ENCODE results near the gene DCD.

Gene DCD

DNA sequence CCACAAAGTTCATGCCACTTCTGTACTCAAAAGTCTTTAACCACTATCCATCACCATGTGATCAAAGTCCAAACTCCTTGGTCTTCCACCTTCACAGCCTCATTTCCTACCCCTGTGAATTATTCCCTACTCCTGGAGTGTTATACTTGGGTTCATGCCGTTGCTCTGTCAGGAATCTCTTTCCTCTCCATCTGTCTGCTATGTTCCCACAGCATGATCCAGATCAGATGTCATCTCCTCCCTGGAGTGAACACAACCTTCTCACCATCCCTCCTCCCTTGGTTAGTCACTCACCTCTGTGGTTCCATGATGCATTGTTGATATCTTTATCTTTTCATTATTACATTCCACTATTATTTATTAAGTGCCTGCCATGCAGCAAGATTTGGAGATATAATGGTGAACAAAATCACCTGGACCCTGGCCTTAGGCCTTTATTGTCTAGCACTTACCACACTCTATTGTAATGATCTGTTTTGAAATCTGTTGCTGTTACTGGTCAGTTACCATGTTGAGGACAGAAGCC lies 35.9 kb downstream of the DCD start:
- Histone ChIP-seq H3K9me3 (ENCODE audit: low read length) (no peaks in the 10 kb centered on the region), H3K9ac (ENCODE audit: low read length) (no peak overlapping the region), H4K20me1 (ENCODE audit: insufficient read depth, low read length) (no peaks in the 10 kb centered on the region), H3K4me3 (ENCODE audit: low read depth, low read length, poor library complexity, severe bottlenecking) (no peak overlapping the region), H2AFZ (ENCODE audit: low read length) (no peak overlapping the region), H3K4me2 (ENCODE audit: low read length) (no peak overlapping the region), H3K4me1 (ENCODE audit: insufficient read depth, low read length, severe bottlenecking) (no peaks in the 10 kb centered on the region), H3F3A (ENCODE audit: insufficient read depth, low read length) (no peaks in the 10 kb centered on the region), H3K9me2 (ENCODE audit: low read depth, low read length) (no peaks in the 10 kb centered on the region), H3K27ac (ENCODE audit: low read depth, low read length, poor library complexity, severe bottlenecking) (no peak overlapping the region), H3K79me2 (ENCODE audit: insufficient read depth, low read length) (no peaks in the 10 kb centered on the region), H3K27me3 (ENCODE audit: insufficient read depth, low read length) (peaks cover 3% of the 10 kb centered on the region; the same call in 1 of the 2 replicates), H3K36me3 (ENCODE audit: insufficient read depth, low read length) (no peaks in the 10 kb centered on the region)
- no peak for TF ChIP-seq EZH2 (IDR thresholded peaks at IDR 0.05; ENCODE audit: borderline replicate concordance, low read length)
- TF ChIP-seq, protein P1, sequence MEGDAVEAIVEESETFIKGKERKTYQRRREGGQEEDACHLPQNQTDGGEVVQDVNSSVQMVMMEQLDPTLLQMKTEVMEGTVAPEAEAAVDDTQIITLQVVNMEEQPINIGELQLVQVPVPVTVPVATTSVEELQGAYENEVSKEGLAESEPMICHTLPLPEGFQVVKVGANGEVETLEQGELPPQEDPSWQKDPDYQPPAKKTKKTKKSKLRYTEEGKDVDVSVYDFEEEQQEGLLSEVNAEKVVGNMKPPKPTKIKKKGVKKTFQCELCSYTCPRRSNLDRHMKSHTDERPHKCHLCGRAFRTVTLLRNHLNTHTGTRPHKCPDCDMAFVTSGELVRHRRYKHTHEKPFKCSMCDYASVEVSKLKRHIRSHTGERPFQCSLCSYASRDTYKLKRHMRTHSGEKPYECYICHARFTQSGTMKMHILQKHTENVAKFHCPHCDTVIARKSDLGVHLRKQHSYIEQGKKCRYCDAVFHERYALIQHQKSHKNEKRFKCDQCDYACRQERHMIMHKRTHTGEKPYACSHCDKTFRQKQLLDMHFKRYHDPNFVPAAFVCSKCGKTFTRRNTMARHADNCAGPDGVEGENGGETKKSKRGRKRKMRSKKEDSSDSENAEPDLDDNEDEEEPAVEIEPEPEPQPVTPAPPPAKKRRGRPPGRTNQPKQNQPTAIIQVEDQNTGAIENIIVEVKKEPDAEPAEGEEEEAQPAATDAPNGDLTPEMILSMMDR (IDR thresholded peaks at IDR 0.05; ENCODE audit: low read length), result no peak

DNA sequence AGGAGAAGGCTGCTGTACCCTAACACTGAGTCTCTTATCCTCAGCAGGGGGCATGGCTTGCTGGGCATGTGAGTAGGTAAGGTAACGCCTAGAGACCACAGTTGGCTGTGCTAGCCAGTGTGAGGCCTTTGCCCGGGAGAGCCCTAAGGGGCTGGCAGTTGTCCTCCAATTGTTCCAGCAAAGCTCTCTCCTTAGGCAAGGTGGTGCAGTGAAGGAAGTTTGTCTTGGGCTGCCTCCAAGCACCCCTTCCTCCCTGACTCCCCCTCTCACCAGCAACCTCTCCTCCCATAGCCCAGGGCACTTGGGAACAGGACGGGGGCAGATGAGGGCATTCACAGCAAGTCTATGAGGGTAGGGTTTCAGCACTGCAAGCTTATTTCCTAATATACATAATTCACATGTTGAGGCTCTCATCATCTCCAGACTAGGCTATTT lies 36.4 kb downstream of the DCD start:
- no peaks in the 10 kb centered on the region for H4K20me1 ChIP-seq (ENCODE audit: insufficient read depth, low read length)
- TF ChIP-seq EZH2 (IDR thresholded peaks at IDR 0.05; ENCODE audit: borderline replicate concordance, low read length), result no peak
- TF ChIP-seq, protein P1 (IDR thresholded peaks at IDR 0.05; ENCODE audit: low read length), result no peak
- H2AFZ ChIP-seq (ENCODE audit: low read length), result no peak overlapping the region
- H3K4me1 ChIP-seq (ENCODE audit: insufficient read depth, low read length, severe bottlenecking), result no peaks in the 10 kb centered on the region
- no peak overlapping the region for H3K4me2 ChIP-seq (ENCODE audit: low read length)
- no peaks in the 10 kb centered on the region for H3K9me2 ChIP-seq (ENCODE audit: low read depth, low read length)
- H3F3A ChIP-seq (ENCODE audit: insufficient read depth, low read length), result no peaks in the 10 kb centered on the region
- H3K9ac ChIP-seq (ENCODE audit: low read length), result no peak overlapping the region
- H3K27ac ChIP-seq (ENCODE audit: low read depth, low read length, poor library complexity, severe bottlenecking), result no peak overlapping the region
- no peaks in the 10 kb centered on the region for H3K79me2 ChIP-seq (ENCODE audit: insufficient read depth, low read length)
- H3K9me3 ChIP-seq (ENCODE audit: low read length), result no peaks in the 10 kb centered on the region
- peaks cover 3% of the 10 kb centered on the region; the same call in 1 of the 2 replicates for H3K27me3 ChIP-seq (ENCODE audit: insufficient read depth, low read length)
- H3K36me3 ChIP-seq (ENCODE audit: insufficient read depth, low read length), result no peaks in the 10 kb centered on the region
- H3K4me3 ChIP-seq (ENCODE audit: low read depth, low read length, poor library complexity, severe bottlenecking), result no peak overlapping the region

DNA sequence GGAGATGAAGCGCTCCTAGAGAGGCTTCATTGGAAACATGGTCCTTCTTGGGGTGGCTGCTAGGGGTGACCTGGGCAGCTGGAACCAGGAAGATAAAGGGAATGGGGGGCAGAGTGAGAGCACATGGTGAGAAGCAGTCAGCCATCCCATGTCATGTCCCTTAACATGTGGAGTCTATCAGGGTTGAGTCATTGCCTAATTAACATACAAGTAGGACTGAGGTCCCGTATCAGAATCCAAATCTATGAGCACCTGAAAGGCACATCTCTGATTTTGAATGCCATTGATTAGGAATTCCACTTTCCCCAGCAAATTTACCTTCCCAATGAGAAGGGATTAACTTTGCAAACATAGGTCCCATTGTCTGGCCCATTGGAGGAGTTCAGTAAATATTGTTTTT lies 39.4 kb downstream of the DCD start:
- no peaks in the 10 kb centered on the region for H3F3A ChIP-seq (ENCODE audit: insufficient read depth, low read length)
- no peak overlapping the region for H3K4me2 ChIP-seq (ENCODE audit: low read length)
- H3K9me3 ChIP-seq (ENCODE audit: low read length), result no peaks in the 10 kb centered on the region
- no peaks in the 10 kb centered on the region for H3K36me3 ChIP-seq (ENCODE audit: insufficient read depth, low read length)
- H4K20me1 ChIP-seq (ENCODE audit: insufficient read depth, low read length), result no peaks in the 10 kb centered on the region
- H3K79me2 ChIP-seq (ENCODE audit: insufficient read depth, low read length), result no peaks in the 10 kb centered on the region
- H3K9me2 ChIP-seq (ENCODE audit: low read depth, low read length), result no peaks in the 10 kb centered on the region
- 0 out of 2 replicates have a peak, but pooled peaks cover 3% of the 10 kb centered on the region for H3K27me3 ChIP-seq (ENCODE audit: insufficient read depth, low read length)
- no peak overlapping the region for H3K4me3 ChIP-seq (ENCODE audit: low read depth, low read length, poor library complexity, severe bottlenecking)
- H3K9ac ChIP-seq (ENCODE audit: low read length), result no peak overlapping the region
- no peak overlapping the region for H2AFZ ChIP-seq (ENCODE audit: low read length)
- H3K27ac ChIP-seq (ENCODE audit: low read depth, low read length, poor library complexity, severe bottlenecking), result no peak overlapping the region
- no peak for TF ChIP-seq EZH2 (IDR thresholded peaks at IDR 0.05; ENCODE audit: borderline replicate concordance, low read length)
- TF ChIP-seq, protein P1 (IDR thresholded peaks at IDR 0.05; ENCODE audit: low read length), result no peak
- no peaks in the 10 kb centered on the region for H3K4me1 ChIP-seq (ENCODE audit: insufficient read depth, low read length, severe bottlenecking)

All from OCI-LY1 (cell line).